ES-I3 (cell line): Measurements from ENCODE around the gene SEL1L3.

Source experiments
- H3K36me3 ChIP-seq: 2 replicates; pipeline ENCODE4 v1.6.1; 2013; ENCODE audit warnings: mild to moderate bottlenecking, low read length, control low read depth, moderate library complexity; ENCODE audit not compliant: insufficient read depth
- H3K4me1 ChIP-seq: 2 replicates; pipeline ENCODE4 v1.6.1; 2013; ENCODE audit warnings: mild to moderate bottlenecking, control low read depth, low read length; ENCODE audit not compliant: insufficient read depth
- H3K9ac ChIP-seq: 2 replicates; pipeline ENCODE4 v1.6.1; 2013; ENCODE audit warnings: low read depth, mild to moderate bottlenecking, low read length, moderate library complexity
- H3K9me3 ChIP-seq: 2 replicates; pipeline ENCODE4 v1.6.1; 2013; ENCODE audit warnings: mild to moderate bottlenecking, low read length, moderate library complexity; ENCODE audit not compliant: control insufficient read depth, insufficient read depth

Gene SEL1L3

GRCh38 chr4:25811841-25812240, 50.9 kb downstream of the SEL1L3 start:
- no peaks in the 10 kb centered on the region for H3K9me3 ChIP-seq
- peaks cover 61% of the 10 kb centered on the region for H3K4me1 ChIP-seq
- H3K9ac ChIP-seq = no peak overlapping the region
- H3K36me3 ChIP-seq = peaks cover 3% of the 10 kb centered on the region; the same call in 1 of the 2 replicates

DNA sequence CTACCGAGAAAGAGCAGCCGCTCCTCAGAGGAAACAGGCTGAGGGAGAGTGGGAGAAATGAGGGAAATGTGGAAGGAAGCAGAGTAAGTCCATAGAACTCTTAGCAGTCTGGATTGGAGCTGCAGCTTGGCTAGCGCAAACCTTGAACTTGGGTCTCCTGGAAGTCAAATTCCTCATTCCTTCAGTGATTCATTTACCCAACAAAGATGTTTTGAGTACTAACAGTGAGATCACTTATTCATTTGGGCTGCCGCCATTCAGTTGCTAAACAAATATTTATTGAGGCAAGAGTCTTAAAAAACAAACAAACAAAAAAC, 51.5 kb downstream of the SEL1L3 start:
- Histone ChIP-seq H3K9ac (no peak overlapping the region), H3K4me1 (peaks cover 67% of the 10 kb centered on the region), H3K36me3 (peaks cover 2% of the 10 kb centered on the region; the same call in 1 of the 2 replicates), H3K9me3 (no peaks in the 10 kb centered on the region)

GRCh38 chr4:25810461-25811373, 52.1 kb downstream of the SEL1L3 start:
- Histone ChIP-seq H3K36me3 (no peaks in the 10 kb centered on the region), H3K9ac (no peak overlapping the region), H3K4me1 (peaks cover 68% of the 10 kb centered on the region), H3K9me3 (no peaks in the 10 kb centered on the region)

DNA sequence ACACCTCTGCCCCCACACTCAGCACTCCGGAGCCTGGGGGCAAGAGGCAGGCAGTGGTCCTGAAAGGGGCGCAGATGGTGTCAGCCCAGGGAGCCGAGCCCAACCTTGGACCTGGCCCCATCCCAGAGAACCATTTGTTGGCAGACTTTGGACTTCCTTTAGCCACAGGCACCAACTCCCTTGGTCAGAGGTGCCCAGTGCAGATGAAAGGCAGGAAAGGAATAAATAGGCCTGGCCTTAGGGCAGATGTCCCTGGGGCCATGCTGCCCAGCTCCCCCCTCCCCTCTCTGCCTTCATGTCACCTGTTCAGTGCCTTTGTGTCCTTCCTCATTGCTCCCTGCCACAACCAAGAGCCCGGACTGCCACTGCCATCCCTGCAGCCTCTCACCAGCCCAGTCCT, 52.8 kb downstream of the SEL1L3 start:
- Histone ChIP-seq H3K9me3 (no peaks in the 10 kb centered on the region), H3K9ac (no peak overlapping the region), H3K36me3 (no peaks in the 10 kb centered on the region), H3K4me1 (peaks cover 67% of the 10 kb centered on the region)

- peaks cover 45% of the 10 kb centered on the region for H3K4me1 ChIP-seq
- no peak overlapping the region for H3K9ac ChIP-seq
- no peaks in the 10 kb centered on the region for H3K9me3 ChIP-seq
- H3K36me3 ChIP-seq = peaks cover 12% of the 10 kb centered on the region
Observed at GRCh38 chr4:25807102-25807728, 55.6 kb downstream of the SEL1L3 start.

DNA sequence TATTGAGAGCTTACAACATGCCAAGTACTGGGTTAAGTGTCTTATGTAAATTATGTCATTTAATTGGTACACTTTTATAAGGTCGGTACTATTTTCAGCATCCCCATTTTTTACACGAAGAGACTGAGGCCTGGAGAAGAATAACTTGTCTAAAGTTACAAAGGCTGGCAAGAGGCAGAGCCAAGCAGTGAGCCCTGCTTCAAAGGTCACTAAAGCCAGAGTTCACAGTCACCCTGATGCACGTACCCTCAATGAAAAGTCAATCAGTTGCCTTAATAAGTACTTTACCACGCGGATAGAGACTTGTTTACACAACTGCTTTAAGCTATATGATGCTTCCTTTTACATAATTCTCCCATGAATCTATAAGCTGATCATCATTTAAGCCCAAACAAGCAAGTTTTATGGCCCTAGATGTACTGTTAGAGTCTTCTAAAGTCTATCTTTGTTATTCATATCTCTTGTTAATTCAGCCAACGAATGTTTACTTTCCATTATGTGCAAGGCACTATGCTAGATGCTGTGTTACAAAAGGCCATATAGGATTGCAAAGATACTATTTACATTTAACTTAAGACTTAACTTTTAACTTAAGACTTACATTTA, 57.4 kb downstream of the SEL1L3 start:
- H3K9me3 ChIP-seq = no peaks in the 10 kb centered on the region
- peaks cover 15% of the 10 kb centered on the region for H3K36me3 ChIP-seq
- H3K9ac ChIP-seq = no peak overlapping the region
- peaks cover 28% of the 10 kb centered on the region for H3K4me1 ChIP-seq

DNA sequence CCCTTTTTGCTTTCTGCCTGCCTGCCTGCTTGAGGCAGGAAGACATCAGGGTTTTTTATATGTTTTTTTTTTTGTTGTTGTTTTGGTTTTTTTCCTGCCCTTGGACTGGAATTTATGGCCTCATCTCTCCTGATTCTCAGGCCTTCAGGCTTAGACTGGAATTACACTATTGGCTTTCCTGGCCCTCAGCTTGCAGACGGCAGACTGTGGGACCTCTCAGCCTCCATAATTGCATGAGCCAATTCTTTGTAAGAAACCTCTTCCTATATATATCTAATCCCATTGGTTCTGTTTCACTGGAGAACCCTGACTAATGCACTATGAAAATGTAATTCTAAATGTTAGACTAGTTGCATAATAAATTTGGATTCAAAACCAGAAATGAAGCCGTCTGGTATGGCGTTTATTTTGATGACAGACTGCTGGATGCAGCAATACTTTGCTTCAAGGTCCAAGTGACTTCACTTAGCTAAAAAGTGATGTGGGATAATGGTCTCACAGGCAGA, 59.0 kb downstream of the SEL1L3 start:
- H3K9ac ChIP-seq = no peak overlapping the region
- no peaks in the 10 kb centered on the region for H3K9me3 ChIP-seq
- peaks cover 25% of the 10 kb centered on the region for H3K4me1 ChIP-seq
- H3K36me3 ChIP-seq = peaks cover 15% of the 10 kb centered on the region

GRCh38 chr4:25801594-25801993, 61.2 kb downstream of the SEL1L3 start:
- H3K4me1 ChIP-seq = peaks cover 4% of the 10 kb centered on the region
- H3K9ac ChIP-seq = no peak overlapping the region
- H3K9me3 ChIP-seq = no peaks in the 10 kb centered on the region
- H3K36me3 ChIP-seq = peaks cover 15% of the 10 kb centered on the region

DNA sequence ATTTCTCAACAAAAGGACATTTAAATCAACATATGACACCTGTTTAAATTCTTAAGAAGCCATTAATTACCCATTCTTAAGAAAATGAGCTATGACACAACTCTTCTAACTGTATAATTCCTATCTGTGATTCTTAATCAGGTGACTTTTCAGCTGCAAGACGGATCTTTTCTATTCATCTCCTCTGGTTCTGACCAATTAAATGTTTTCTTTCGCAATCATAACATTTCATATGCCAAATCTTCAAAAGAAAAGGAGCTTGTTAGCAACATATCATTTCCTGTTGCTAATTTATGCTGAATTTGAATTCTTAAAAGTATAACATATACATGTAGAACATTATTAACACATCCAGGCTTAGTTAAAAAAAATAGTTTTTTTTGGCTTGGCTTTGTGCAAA, 62.5 kb downstream of the SEL1L3 start:
- Histone ChIP-seq H3K4me1 (peaks cover 8% of the 10 kb centered on the region), H3K36me3 (peaks cover 15% of the 10 kb centered on the region), H3K9me3 (no peaks in the 10 kb centered on the region), H3K9ac (no peak overlapping the region)

DNA sequence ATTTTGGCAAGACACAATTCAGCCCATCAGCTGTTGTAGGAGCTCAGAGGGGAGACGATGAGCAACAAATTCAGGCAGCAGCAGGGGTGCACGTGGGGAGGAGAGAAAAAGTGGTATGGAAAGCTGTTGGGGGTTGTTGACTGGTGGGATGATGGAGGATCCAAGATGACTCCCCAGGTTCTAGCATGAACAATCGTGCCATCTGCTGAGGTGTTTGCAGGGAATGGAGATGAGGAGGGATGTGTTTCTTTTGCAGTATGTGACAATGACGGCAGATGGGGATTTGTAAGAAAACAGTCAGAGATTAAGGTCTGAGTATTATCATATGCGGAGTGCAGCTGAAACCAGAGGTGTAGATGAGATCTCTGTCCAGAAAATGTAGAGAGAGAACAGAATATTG, 63.3 kb downstream of the SEL1L3 start:
- Histone ChIP-seq H3K4me1 (peaks cover 8% of the 10 kb centered on the region), H3K9ac (no peak overlapping the region), H3K9me3 (no peaks in the 10 kb centered on the region), H3K36me3 (peaks cover 15% of the 10 kb centered on the region)

GRCh38 chr4:25797136-25797535, 65.7 kb downstream of the SEL1L3 start:
- peaks cover 3% of the 10 kb centered on the region; the same call in 1 of the 2 replicates for H3K36me3 ChIP-seq

GRCh38 chr4:25795566-25796454, 67.0 kb downstream of the SEL1L3 start:
- Histone ChIP-seq H3K4me1 (peaks cover 8% of the 10 kb centered on the region), H3K9me3 (no peaks in the 10 kb centered on the region), H3K36me3 (no peaks in the 10 kb centered on the region), H3K9ac (no peak overlapping the region)

More at GRCh38 chr4:25797136-25797535, 65.7 kb downstream of the SEL1L3 start:
- Histone ChIP-seq H3K4me1 (peaks cover 8% of the 10 kb centered on the region), H3K9me3 (no peaks in the 10 kb centered on the region), H3K9ac (no peak overlapping the region)

DNA sequence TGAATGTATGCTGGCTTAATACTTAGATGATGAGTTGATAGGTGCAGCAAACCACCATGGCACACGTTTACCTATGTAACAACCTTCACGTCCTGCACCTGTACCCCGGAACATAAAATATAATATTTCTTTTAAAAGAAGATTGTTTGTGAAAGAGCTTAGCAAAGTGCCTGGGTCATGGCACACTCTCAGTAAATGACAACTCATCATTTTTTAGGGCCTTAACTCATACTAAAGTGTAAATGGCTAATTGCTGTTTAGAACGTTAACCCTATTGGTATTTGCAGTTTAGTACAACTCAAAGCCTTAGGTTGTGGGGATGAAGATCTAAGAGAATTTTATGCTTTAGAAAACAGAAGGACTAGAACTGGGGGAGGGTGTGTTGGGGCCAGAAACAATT, 67.7 kb downstream of the SEL1L3 start:
- Histone ChIP-seq H3K36me3 (no peaks in the 10 kb centered on the region), H3K9me3 (no peaks in the 10 kb centered on the region), H3K4me1 (peaks cover 8% of the 10 kb centered on the region), H3K9ac (no peak overlapping the region)

DNA sequence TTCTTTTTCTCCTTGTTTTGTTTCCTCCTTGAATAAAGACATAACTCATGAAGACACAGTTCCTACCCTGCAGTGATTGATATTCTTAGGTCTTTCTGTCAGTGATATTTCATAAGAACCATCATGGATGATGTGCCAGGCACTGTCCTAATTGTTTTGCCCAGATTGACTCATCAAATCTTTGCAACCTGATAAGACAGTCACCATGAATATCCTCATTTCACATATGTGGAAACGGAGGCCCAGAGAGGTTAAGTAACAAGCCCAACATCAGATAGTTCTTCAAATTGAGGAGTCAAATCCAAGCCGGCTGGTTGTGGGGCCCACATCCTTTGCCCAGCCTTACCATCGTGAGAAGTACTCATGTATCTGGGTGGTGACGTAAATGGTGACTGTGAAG, 69.9 kb downstream of the SEL1L3 start:
- Histone ChIP-seq H3K4me1 (peaks cover 8% of the 10 kb centered on the region), H3K9me3 (no peaks in the 10 kb centered on the region), H3K9ac (no peak overlapping the region), H3K36me3 (peaks cover 4% of the 10 kb centered on the region; the same call in 1 of the 2 replicates)
